Smooth muscle cell (in vitro differentiated cells): ENCODE measurements around the gene IL22RA1. TPM values are rescaled to one million over a fixed set of nuclear protein-coding genes. Genes with fewer than 3 reads are reported as not detected.

Source experiments
- DNase-seq: peaks from one replicate; lab custom pipeline; 2025; ENCODE audit not compliant: unreplicated experiment; lab: John Stamatoyannopoulos, UW
- H2AFZ ChIP-seq: fragments of 200-600 bp; sonication (generic); 2 replicates; pipeline ENCODE4 v1.6.0; 2016; ENCODE audit warnings: antibody characterized with exemption, low read depth, mild to moderate bottlenecking
- H3F3A ChIP-seq: fragments of 200-600 bp; sonication (generic); 2 replicates; pipeline ENCODE4 v1.6.0; 2017; ENCODE audit warnings: antibody characterized with exemption, low read depth
- H3K27ac ChIP-seq: fragments of 200-600 bp; sonication (generic); 2 replicates; pipeline ENCODE4 v1.5.1; 2016; ENCODE audit warnings: low read depth, mild to moderate bottlenecking
- H3K27me3 ChIP-seq: fragments of 200-600 bp; sonication (generic); 2 replicates; pipeline ENCODE4 v1.6.1; 2016; ENCODE audit warnings: low read depth, mild to moderate bottlenecking
- H3K36me3 ChIP-seq: fragments of 200-600 bp; sonication (generic); 2 replicates; pipeline ENCODE4 v1.5.1; 2016; ENCODE audit warnings: low read depth
- H3K4me1 ChIP-seq: fragments of 200-600 bp; sonication (generic); 2 replicates; pipeline ENCODE4 v1.5.1; 2016; ENCODE audit warnings: low read depth
- H3K4me2 ChIP-seq: fragments of 200-600 bp; sonication (generic); 2 replicates; pipeline ENCODE4 v1.6.0; 2016; ENCODE audit warnings: mild to moderate bottlenecking
- H3K4me3 ChIP-seq: fragments of 200-600 bp; sonication (generic); 2 replicates; pipeline ENCODE4 v1.5.1; 2016; ENCODE audit warnings: mild to moderate bottlenecking
- H3K79me2 ChIP-seq: fragments of 200-600 bp; sonication (generic); 2 replicates; pipeline ENCODE4 v1.6.0; 2016; ENCODE audit warnings: low read depth, mild to moderate bottlenecking
- H3K9ac ChIP-seq: fragments of 200-600 bp; sonication (generic); 2 replicates; pipeline ENCODE4 v1.6.0; 2016; ENCODE audit warnings: low read depth
- H3K9me3 ChIP-seq: fragments of 200-600 bp; sonication (generic); replicated peaks from 2 replicates; pipeline ENCODE4 v1.5.1; 2016; ENCODE audit warnings: low read depth
- H4K20me1 ChIP-seq: fragments of 200-600 bp; sonication (generic); 2 replicates; pipeline ENCODE4 v1.6.0; 2016; ENCODE audit warnings: low read depth
- WGBS: methylation state at CpG from one replicate; pipeline ENCODE4 v1.1.7; 2016; ENCODE audit warnings: low lambda C conversion rate; 5-methylcytosine and 5-hydroxymethylcytosine counted together
- polyA plus RNA-seq: library from polyadenylated mRNA; unstranded; fragments of >200 nt; fragmentation: Nextera tagmentation; extraction: Ambion mirVana; gene quantifications from 2 replicates; pipeline ENCODE4 v1.2.1, GENCODE V29; 2016
- total RNA-seq: library from RNA; depleted of rRNA; stranded (reverse); fragments of >200 nt; gene quantifications from 2 replicates; pipeline ENCODE4 v1.2.3, GENCODE V29; 2014
- TF ChIP-seq, protein P1 (sequence below): fragments of 200-600 bp; sonication (generic); IDR thresholded peaks from 2 replicates; pipeline ENCODE4 v1.5.1; 2017; ENCODE audit warnings: borderline replicate concordance, mild to moderate bottlenecking, antibody characterized with exemption; ENCODE audit not compliant: insufficient read depth, poor library complexity, severe bottlenecking

IL22RA1 gene
- total and polyA plus RNA-seq, 2 experiments from 2014 or later, result 0.40 TPM; not detected in 1

DNA sequence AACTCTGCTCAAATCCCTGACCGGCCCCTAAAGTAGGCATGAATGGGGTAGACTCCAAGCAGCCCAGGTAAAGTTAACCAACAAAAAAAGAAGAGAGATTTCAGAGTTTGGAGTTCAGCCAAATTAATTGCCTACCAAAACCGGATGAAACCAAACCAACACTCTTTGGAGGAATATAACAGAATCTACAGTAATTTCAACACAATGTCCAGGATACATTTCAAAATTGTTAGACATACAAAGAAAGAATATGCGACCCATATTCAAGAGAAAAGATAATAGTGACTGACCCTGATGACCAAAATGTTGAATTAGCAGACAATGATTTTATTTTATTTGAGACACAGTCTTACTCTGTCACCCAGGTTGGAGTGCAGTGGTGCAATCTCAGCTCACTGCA is 12.6 kb downstream of the IL22RA1 start:
- TF ChIP-seq, protein P1, sequence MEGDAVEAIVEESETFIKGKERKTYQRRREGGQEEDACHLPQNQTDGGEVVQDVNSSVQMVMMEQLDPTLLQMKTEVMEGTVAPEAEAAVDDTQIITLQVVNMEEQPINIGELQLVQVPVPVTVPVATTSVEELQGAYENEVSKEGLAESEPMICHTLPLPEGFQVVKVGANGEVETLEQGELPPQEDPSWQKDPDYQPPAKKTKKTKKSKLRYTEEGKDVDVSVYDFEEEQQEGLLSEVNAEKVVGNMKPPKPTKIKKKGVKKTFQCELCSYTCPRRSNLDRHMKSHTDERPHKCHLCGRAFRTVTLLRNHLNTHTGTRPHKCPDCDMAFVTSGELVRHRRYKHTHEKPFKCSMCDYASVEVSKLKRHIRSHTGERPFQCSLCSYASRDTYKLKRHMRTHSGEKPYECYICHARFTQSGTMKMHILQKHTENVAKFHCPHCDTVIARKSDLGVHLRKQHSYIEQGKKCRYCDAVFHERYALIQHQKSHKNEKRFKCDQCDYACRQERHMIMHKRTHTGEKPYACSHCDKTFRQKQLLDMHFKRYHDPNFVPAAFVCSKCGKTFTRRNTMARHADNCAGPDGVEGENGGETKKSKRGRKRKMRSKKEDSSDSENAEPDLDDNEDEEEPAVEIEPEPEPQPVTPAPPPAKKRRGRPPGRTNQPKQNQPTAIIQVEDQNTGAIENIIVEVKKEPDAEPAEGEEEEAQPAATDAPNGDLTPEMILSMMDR, result no peak
- H4K20me1 ChIP-seq, result no peaks in the 10 kb centered on the region
- H3K4me2 ChIP-seq, result no peak overlapping the region
- no peaks in the 10 kb centered on the region for H3K4me1 ChIP-seq
- no peaks in the 10 kb centered on the region for H3K36me3 ChIP-seq
- no peaks in the 10 kb centered on the region for H3K9me3 ChIP-seq
- H3K27me3 ChIP-seq, result no peaks in the 10 kb centered on the region
- H3K79me2 ChIP-seq, result no peaks in the 10 kb centered on the region
- H2AFZ ChIP-seq, result no peak overlapping the region
- H3K4me3 ChIP-seq, result no peak overlapping the region
- no peak overlapping the region for H3K9ac ChIP-seq
- WGBS, result 93% methylated on average over 3 of the region's 3 CpGs
- H3K27ac ChIP-seq, result no peak overlapping the region
- DNase-seq, result no peak
- no peaks in the 10 kb centered on the region for H3F3A ChIP-seq

DNA sequence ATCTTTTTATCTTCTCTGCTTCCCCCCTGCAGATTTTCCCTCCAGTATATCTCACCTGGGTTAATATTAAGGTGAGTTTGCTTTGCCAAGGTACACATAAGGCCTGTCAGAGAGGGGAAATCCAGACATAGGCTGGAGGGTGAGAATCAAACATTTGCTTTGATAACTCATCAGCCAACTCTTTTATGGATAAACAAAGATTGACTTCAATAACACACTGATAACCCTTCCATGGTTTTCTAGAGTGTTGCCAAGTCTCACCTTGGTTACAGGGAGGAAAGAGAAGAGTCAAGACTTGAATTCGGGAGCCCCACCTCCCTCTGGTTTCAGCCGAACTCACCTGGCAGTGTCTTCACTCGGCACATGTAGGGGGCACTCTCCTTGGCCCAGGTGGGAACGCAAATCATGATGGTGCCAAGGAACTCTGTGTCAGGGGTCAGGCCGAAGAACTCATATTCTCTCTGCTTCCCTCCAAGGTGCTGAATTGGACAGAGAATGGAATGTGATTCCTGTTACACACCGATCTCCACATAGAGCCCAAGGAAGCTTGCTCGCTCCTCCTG is 15.1 kb downstream of the IL22RA1 start:
- no peak for DNase-seq
- Histone ChIP-seq H3K27ac (no peak overlapping the region), H3K4me3 (no peak overlapping the region), H3K4me1 (no peaks in the 10 kb centered on the region), H3K36me3 (no peaks in the 10 kb centered on the region), H3K27me3 (no peaks in the 10 kb centered on the region), H3K4me2 (no peak overlapping the region), H3K79me2 (no peaks in the 10 kb centered on the region), H4K20me1 (no peaks in the 10 kb centered on the region), H3K9me3 (no peaks in the 10 kb centered on the region), H3F3A (no peaks in the 10 kb centered on the region), H3K9ac (no peak overlapping the region), H2AFZ (no peak overlapping the region)
- 85% methylated on average over 7 of the region's 7 CpGs for WGBS
- TF ChIP-seq, protein P1, result no peak

DNA sequence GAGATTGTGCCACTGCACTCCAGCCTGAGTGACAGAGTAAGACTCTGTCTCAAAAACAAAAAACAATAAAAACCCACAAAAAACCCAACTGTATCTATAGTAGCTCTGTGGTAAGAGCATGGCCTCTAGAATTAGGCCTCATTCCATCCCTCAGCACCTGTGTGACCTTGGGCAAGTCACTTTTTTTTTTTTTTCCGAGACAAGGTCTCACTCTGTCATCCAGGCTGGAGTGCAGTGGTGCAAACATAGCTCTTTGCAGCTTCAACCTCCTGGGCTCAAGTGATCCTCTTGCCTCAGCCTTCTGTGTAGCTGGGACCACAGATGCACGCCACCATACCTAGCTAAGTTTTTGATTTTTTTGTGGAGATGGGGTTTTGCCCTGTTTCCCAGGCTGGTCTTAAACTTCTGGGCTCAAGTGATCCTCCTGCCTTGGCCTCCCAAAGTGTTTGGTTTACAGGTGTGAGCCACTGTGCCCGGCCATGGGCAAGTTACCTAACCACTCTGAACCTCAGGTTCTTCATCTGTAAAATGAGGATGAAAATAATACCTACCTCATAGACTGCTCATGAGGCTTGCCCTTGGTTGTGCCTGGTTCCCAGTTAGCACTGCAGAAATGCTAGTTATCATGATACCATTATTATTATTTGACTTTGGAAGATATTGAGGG is 15.7 kb downstream of the IL22RA1 start:
- Histone ChIP-seq H2AFZ (no peak overlapping the region), H3K9me3 (no peaks in the 10 kb centered on the region), H3K36me3 (no peaks in the 10 kb centered on the region), H3F3A (no peaks in the 10 kb centered on the region), H3K27ac (no peak overlapping the region), H3K4me2 (no peak overlapping the region), H3K79me2 (no peaks in the 10 kb centered on the region), H3K4me1 (no peaks in the 10 kb centered on the region), H4K20me1 (no peaks in the 10 kb centered on the region), H3K9ac (no peak overlapping the region), H3K27me3 (no peaks in the 10 kb centered on the region), H3K4me3 (no peak overlapping the region)
- 84% methylated on average over 3 of the region's 3 CpGs for WGBS
- TF ChIP-seq, protein P1, result no peak
- DNase-seq, result no peak

DNA sequence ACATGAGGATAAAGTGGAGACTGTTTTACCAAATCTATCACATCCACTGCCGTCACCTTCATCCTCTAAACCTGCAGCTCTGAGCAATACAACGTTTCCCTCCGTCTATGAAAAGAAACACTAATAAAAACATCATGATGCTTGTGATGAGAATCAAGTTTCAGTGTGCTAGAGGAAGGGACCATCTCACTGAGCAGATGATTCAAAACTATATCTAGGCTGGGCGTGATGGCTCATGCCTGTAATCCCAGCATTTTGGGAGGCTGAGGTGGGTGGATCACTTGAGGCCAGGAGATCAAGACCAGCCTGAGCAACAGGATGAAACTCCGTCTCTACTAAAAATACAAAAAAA is 16.3 kb downstream of the IL22RA1 start:
- 90% methylated on average over 5 of the region's 5 CpGs for WGBS
- Histone ChIP-seq H4K20me1 (no peaks in the 10 kb centered on the region), H3K36me3 (no peaks in the 10 kb centered on the region), H2AFZ (no peak overlapping the region), H3K4me1 (no peaks in the 10 kb centered on the region), H3K4me3 (no peak overlapping the region), H3K4me2 (no peak overlapping the region), H3K27ac (no peak overlapping the region), H3F3A (no peaks in the 10 kb centered on the region), H3K79me2 (no peaks in the 10 kb centered on the region), H3K9me3 (no peaks in the 10 kb centered on the region), H3K27me3 (no peaks in the 10 kb centered on the region), H3K9ac (no peak overlapping the region)
- TF ChIP-seq, protein P1, result no peak
- no peak for DNase-seq
